ENCODE measurements around the gene GAD1. TPM values are rescaled to one million over a fixed set of nuclear protein-coding genes. Genes with fewer than 3 reads are reported as not detected.

The GAD1 gene
- total RNA-seq (not detected), total RNA-seq (0 to 7.8 (median 0.08) reads per million in 172 experiments)
- polyA plus RNA-seq (2013, experiment 1 of 2), result not detected
- 0.03 TPM for polyA plus RNA-seq (2013, experiment 2 of 2)

DNA sequence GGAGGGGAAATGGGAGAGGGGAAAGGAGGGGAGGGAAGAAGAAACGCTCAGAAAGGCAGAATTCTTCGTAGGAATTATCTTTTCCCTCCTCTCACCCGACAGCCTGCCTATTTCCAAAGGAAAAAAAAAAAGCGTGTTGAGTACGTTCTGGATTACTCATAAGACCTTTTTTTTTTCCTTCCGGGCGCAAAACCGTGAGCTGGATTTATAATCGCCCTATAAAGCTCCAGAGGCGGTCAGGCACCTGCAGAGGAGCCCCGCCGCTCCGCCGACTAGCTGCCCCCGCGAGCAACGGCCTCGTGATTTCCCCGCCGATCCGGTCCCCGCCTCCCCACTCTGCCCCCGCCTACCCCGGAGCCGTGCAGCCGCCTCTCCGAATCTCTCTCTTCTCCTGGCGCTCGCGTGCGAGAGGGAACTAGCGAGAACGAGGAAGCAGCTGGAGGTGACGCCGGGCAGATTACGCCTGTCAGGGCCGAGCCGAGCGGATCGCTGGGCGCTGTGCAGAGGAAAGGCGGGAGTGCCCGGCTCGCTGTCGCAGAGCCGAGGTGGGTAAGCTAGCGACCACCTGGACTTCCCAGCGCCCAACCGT is at the start of gene GAD1:
GAD1 (plus strand) TSS at position 384 of the 589 bp plus-strand sequence. CDS start 1,705 bp downstream, outside the sequence.
- Mint-ChIP-seq H3K36me3 (ENCODE audit: low read depth) (no peaks in the 10 kb centered on the region), H3K9me3 (no peaks in the 10 kb centered on the region), H3K4me3 (peak within 1 kb of the TSS; percentile 84), H3K4me1 (ENCODE audit: low read depth) (peaks cover 58% of the 10 kb centered on the region), H3K27ac (no peak within 1 kb of the TSS), H3K27me3 (peaks cover 93% of the 10 kb centered on the region)
- Histone ChIP-seq H3K4me3 (ENCODE audit: low read length) (peak within 1 kb of the TSS; percentile 39), H3K4me1 (ENCODE audit: insufficient read depth, low read length) (peaks cover 77% of the 10 kb centered on the region), H3K9me3 (ENCODE audit: control insufficient read depth in 1 of 2, insufficient read depth in 1 of 2, low read length in 2 of 2) (peaks cover 0 to 54% of the 10 kb centered on the region in 2 experiments), H3K27ac (ENCODE audit: low read depth in 1 of 2, low read length in 2 of 2) (no peak within 1 kb of the TSS), H3K36me3 (ENCODE audit: insufficient read depth, low read length) (no peaks in the 10 kb centered on the region), H3K27me3 (ENCODE audit: control insufficient read depth in 1 of 2, insufficient read depth in 2 of 2, low read length in 2 of 2) (peaks cover 83 to 86% of the 10 kb centered on the region in 2 experiments)
- TF ChIP-seq, protein P1, sequence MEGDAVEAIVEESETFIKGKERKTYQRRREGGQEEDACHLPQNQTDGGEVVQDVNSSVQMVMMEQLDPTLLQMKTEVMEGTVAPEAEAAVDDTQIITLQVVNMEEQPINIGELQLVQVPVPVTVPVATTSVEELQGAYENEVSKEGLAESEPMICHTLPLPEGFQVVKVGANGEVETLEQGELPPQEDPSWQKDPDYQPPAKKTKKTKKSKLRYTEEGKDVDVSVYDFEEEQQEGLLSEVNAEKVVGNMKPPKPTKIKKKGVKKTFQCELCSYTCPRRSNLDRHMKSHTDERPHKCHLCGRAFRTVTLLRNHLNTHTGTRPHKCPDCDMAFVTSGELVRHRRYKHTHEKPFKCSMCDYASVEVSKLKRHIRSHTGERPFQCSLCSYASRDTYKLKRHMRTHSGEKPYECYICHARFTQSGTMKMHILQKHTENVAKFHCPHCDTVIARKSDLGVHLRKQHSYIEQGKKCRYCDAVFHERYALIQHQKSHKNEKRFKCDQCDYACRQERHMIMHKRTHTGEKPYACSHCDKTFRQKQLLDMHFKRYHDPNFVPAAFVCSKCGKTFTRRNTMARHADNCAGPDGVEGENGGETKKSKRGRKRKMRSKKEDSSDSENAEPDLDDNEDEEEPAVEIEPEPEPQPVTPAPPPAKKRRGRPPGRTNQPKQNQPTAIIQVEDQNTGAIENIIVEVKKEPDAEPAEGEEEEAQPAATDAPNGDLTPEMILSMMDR (IDR thresholded peaks at IDR 0.05), result no peak
- intact Hi-C loops (cut with DNase I, micrococcal nuclease), result loop anchor here in 1 of 2 experiments (10.0 kb wide), 1 partner anchor 582 kb away; no protein-coding TSS in a partner anchor
- ChIA-PET POLR2A (interaction anchor here (0.7 to 1.5 kb wide), 3 partner anchors 41 to 455 kb away, joined by 3 to 5 read pairs (median 4); no protein-coding TSS in a partner anchor), CTCF (interaction anchor here (1.1 kb wide), 1 partner anchor 407 kb away, joined by 3 read pairs; no protein-coding TSS in a partner anchor)
- peak in 9 of 14 experiments; percentile 22 to 81 (median 55) for DNase-seq
- peak; percentile 22 for ATAC-seq (ENCODE audit: poor library complexity)

DNA sequence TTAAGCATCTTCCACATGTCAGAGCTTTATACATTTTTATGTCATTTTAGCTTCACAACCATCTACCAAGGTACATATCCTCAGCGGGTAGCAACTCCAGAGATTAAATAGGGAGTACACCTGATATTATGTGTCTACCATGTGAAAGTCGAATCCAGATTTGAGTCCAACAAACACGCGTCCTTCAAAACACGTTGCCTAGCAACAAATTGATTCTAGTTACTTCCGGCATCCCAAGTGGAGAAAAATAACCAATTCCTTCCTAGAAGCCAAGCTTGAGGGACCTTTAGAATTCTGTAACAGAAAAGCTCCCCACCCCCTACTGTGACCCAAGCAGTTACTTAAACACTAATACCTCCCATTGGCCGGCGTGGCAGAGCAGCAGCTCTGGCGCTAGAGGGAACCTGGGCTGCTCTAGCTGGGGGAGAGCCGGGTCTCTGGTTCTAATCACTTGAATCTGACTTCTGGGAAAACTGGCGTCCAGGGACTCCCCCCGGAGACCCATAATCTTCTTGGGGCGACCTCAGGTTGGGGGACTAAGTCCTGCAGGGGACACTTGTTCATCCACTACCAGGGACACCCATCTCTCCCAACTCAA is 46.6 kb upstream of the GAD1 start, which contains the start of gene ERICH2:
ERICH2 (plus strand) TSS at position 371 of the 598 bp plus-strand sequence. CDS start 304 bp downstream, outside the sequence.
- peak within 1 kb of the TSS; percentile 88 for H3K4me3 Mint-ChIP-seq
- TF ChIP-seq, protein P1 (IDR thresholded peaks at IDR 0.05), result no peak
- DNase-seq (peak in 13 of 14 experiments; percentile 0 to 68 (median 8)), ATAC-seq (ENCODE audit: poor library complexity) (peak; percentile 55)
- H3K36me3 Mint-ChIP-seq (ENCODE audit: low read depth), result no peaks in the 10 kb centered on the region
- Histone ChIP-seq H3K27ac (ENCODE audit: low read depth in 1 of 2, low read length in 2 of 2) (no peak within 1 kb of the TSS), H3K4me1 (ENCODE audit: insufficient read depth, low read length) (peaks cover 14% of the 10 kb centered on the region), H3K4me3 (ENCODE audit: low read length) (peak within 1 kb of the TSS; percentile 76), H3K36me3 (ENCODE audit: insufficient read depth, low read length) (no peaks in the 10 kb centered on the region), H3K9me3 (ENCODE audit: control insufficient read depth in 1 of 2, insufficient read depth in 1 of 2, low read length in 2 of 2) (peaks cover 0 to 4% of the 10 kb centered on the region in 2 experiments), H3K27me3 (ENCODE audit: control insufficient read depth in 1 of 2, insufficient read depth in 2 of 2, low read length in 2 of 2) (no peaks in the 10 kb centered on the region)
- ChIA-PET POLR2A (interaction anchor here (0.7 to 1.4 kb wide), 4 partner anchors 9 to 262 kb away, joined by 3 to 5 read pairs (median 3); no protein-coding TSS in a partner anchor), CTCF (no interaction called here)
- peaks cover 33% of the 10 kb centered on the region for H3K4me1 Mint-ChIP-seq (ENCODE audit: low read depth)
- no peaks in the 10 kb centered on the region for H3K9me3 Mint-ChIP-seq
- intact Hi-C loops (cut with DNase I, micrococcal nuclease), result loop anchor here in 1 of 2 experiments (5.0 to 10.0 kb wide), 2 partner anchors 115 to 162 kb away; no protein-coding TSS in a partner anchor
- H3K27ac Mint-ChIP-seq, result no peak within 1 kb of the TSS
- H3K27me3 Mint-ChIP-seq, result no peaks in the 10 kb centered on the region

DNA sequence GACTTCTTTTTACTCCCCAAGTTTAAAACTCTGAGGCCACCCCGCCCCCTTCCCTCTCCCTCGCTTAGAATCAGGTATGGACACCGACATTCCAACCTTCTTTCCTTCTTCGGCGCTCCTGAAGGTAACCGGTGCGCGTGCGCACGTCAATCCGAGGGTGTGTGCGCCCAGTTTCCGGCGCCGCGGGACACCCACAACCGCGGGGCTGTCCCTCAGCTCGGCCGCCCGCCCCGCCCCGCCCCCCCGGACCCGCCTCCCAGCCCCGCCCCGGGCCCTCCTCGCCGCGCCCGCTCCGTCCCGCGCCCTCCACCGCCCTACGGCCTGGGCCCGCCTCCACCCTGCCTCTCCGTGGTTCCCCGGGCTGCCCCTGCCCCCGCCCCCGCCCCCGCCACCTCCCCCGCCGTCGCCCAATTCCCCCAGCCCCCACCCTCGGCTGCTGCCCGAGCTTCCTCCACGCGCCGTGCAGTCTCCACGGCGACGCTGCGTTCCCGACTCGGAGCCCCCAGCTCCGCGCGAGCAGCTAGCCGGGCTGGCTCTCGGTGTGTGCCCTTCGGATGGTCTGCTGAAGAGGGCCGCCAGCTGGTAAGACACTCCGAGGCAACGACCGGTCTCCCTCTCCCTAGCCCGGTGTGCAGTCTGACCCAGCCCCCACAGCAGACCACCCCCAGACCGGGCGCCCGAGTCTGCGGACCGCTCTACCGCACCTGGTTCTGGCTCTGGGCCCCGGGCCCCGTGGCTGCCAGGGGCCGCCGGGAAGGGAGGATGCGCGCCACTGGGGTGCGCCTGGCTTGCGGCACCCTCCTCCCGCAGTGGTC is 45.9 kb upstream of the GAD1 start:
- H3K4me3 Mint-ChIP-seq, result peak overlapping the region; percentile 88
- H3K27me3 ChIP-seq (ENCODE audit: control insufficient read depth in 1 of 2, insufficient read depth in 2 of 2, low read length in 2 of 2), result no peaks in the 10 kb centered on the region

More for the DNA sequence above, 45.9 kb upstream of the GAD1 start:
- peak; percentile 14 to 85 (median 50) for DNase-seq
- Histone ChIP-seq H3K27ac (ENCODE audit: low read depth in 1 of 2, low read length in 2 of 2) (no peak overlapping the region), H3K36me3 (ENCODE audit: insufficient read depth, low read length) (no peaks in the 10 kb centered on the region), H3K9me3 (ENCODE audit: control insufficient read depth in 1 of 2, insufficient read depth in 1 of 2, low read length in 2 of 2) (peaks cover 0 to 4% of the 10 kb centered on the region in 2 experiments), H3K4me3 (ENCODE audit: low read length) (peak overlapping the region; percentile 76), H3K4me1 (ENCODE audit: insufficient read depth, low read length) (peaks cover 14% of the 10 kb centered on the region)
- Mint-ChIP-seq H3K9me3 (no peaks in the 10 kb centered on the region), H3K36me3 (ENCODE audit: low read depth) (no peaks in the 10 kb centered on the region), H3K4me1 (ENCODE audit: low read depth) (peaks cover 33% of the 10 kb centered on the region), H3K27me3 (peaks cover 5% of the 10 kb centered on the region), H3K27ac (no peak overlapping the region)
- ATAC-seq (ENCODE audit: poor library complexity), result peak; percentile 80
- ChIA-PET POLR2A (interaction anchor here (0.5 to 1.4 kb wide), 4 partner anchors 8 to 670 kb away, joined by 3 to 5 read pairs (median 3); no protein-coding TSS in a partner anchor), CTCF (no interaction called here)
- TF ChIP-seq, protein P1 (IDR thresholded peaks at IDR 0.05), result no peak
- intact Hi-C loops (cut with DNase I, micrococcal nuclease), result loop anchor here in 1 of 2 experiments (5.0 to 10.0 kb wide), 2 partner anchors 116 to 161 kb away; no protein-coding TSS in a partner anchor

Measured in CD4-positive, alpha-beta T cell (primary cell).